ENCODE results near the gene SPTBN2. TPM values are rescaled to one million over a fixed set of nuclear protein-coding genes. Genes with fewer than 3 reads are reported as not detected.

SPTBN2 gene
- total and polyA plus RNA-seq, 2 donors (not counting 3 experiments of a cell fraction or from before 2014, with no cell fraction given) = 3.8 to 19.8 TPM

DNA sequence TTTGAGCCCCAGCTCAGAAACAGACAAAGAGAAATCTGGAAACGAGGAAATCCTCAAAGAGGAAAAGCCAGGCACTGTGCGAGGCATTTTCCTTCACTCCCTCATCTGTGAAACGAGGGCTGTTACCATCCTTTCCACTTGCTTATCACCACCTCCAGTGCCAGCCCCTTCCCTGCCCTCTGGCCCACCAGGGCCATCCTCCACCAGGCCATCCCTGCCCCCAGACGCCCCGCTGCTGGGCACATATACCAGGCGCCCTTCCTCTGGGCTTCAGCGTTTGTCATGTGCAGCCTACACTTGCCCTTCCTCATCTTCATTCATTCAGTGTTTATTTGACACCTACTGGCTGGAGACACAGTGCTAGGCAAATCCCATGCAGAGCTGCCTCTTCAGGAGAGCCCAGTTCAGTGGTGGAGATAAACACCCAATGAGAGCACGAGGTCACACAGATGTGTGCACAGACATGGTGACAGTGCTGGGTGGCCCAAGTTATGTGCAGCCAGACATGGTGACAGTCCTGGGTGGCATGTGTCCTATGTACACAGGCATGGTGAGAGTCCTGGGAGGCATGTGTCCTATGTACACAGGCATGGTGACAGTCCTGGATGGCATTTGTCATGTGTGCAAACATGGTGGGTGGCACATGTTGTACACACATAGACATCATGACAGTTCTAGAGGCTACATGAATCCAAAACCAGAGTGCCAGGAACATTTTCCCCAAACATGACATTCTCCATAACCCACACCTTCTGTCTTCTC is 9.7 kb downstream of the SPTBN2 start:
- Histone ChIP-seq H3K27me3 (ENCODE audit: control insufficient read depth in 2 of 2, insufficient read depth in 2 of 2, low read length in 2 of 2) (no peaks in the 10 kb centered on the region), H3K9me1 (replicated peaks; ENCODE audit: control insufficient read depth, extremely low read depth, insufficient read depth, low read length) (no peaks in the 10 kb centered on the region), H2AFZ (ENCODE audit: low read depth, low read length) (no peak overlapping the region), H3K27ac (ENCODE audit: insufficient read depth, low read depth, low read length) (no peak overlapping the region), H3K9me3 (replicated peaks; ENCODE audit: control insufficient read depth, insufficient read depth, low read length) (no peaks in the 10 kb centered on the region), H3K4me3 (replicated peaks in 1 of 3; ENCODE audit: insufficient read depth in 1 of 3, low read depth in 1 of 3, low read length in 3 of 3) (no peak overlapping the region), H3K4me2 (ENCODE audit: insufficient read depth, low read length) (no peak overlapping the region), H3K4me1 (ENCODE audit: control insufficient read depth, extremely low read depth, insufficient read depth, low read length) (no peaks in the 10 kb centered on the region), H4K20me1 (replicated peaks; ENCODE audit: control insufficient read depth, extremely low read depth, insufficient read depth, low read length) (no peaks in the 10 kb centered on the region), H3K9ac (replicated peaks; ENCODE audit: extremely low read depth, insufficient read depth, low read length) (no peak overlapping the region), H3K79me2 (ENCODE audit: control insufficient read depth, insufficient read depth, low read length) (no peaks in the 10 kb centered on the region), H3K36me3 (ENCODE audit: control insufficient read depth in 2 of 2, extremely low read depth in 1 of 2, insufficient read depth in 2 of 2, low read length in 2 of 2) (no peaks in the 10 kb centered on the region)
- intact Hi-C loops (cut with micrococcal nuclease) = no loop called here
- TF ChIP-seq POLR2A (IDR thresholded peaks at IDR 0.05; ENCODE audit: low read depth, low read length) = no peak
- TF ChIP-seq FOS (IDR thresholded peaks at IDR 0.05; ENCODE audit: borderline replicate concordance, insufficient read depth, low read length) = no peak
- no peak for TF ChIP-seq GATA2 (IDR thresholded peaks at IDR 0.05; ENCODE audit: insufficient read depth, insufficient read length, low read depth, low read length)
- TF ChIP-seq, protein P1, sequence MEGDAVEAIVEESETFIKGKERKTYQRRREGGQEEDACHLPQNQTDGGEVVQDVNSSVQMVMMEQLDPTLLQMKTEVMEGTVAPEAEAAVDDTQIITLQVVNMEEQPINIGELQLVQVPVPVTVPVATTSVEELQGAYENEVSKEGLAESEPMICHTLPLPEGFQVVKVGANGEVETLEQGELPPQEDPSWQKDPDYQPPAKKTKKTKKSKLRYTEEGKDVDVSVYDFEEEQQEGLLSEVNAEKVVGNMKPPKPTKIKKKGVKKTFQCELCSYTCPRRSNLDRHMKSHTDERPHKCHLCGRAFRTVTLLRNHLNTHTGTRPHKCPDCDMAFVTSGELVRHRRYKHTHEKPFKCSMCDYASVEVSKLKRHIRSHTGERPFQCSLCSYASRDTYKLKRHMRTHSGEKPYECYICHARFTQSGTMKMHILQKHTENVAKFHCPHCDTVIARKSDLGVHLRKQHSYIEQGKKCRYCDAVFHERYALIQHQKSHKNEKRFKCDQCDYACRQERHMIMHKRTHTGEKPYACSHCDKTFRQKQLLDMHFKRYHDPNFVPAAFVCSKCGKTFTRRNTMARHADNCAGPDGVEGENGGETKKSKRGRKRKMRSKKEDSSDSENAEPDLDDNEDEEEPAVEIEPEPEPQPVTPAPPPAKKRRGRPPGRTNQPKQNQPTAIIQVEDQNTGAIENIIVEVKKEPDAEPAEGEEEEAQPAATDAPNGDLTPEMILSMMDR (IDR thresholded peaks at IDR 0.05; ENCODE audit: extremely low read depth in 1 of 2, insufficient read depth in 1 of 2, low read depth in 1 of 2, low read length in 2 of 2) = no peak
- TF ChIP-seq JUN (IDR thresholded peaks at IDR 0.05; ENCODE audit: borderline replicate concordance, insufficient read depth, insufficient read length, low read depth) = no peak
- TF ChIP-seq, protein P2, sequence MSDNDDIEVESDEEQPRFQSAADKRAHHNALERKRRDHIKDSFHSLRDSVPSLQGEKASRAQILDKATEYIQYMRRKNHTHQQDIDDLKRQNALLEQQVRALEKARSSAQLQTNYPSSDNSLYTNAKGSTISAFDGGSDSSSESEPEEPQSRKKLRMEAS (IDR thresholded peaks at IDR 0.05; ENCODE audit: insufficient read depth, insufficient read length) = no peak
- no peak for TF ChIP-seq POLR2AphosphoS5 (IDR thresholded peaks at IDR 0.05; ENCODE audit: insufficient read depth, low read depth, low read length)
- TF ChIP-seq MYC (IDR thresholded peaks at IDR 0.05; ENCODE audit: low read depth, low read length) = no peak
- TF ChIP-seq EZH2 (IDR thresholded peaks at IDR 0.05; ENCODE audit: borderline replicate concordance, low read depth, low read length, severe bottlenecking) = no peak
- no peak for FAIRE-seq
- dilution Hi-C loops (cut with MboI; ENCODE audit: extremely low pct_ligation_motif_present, low sequenced_read_pairs) = no loop called here
- DNase-seq (ENCODE audit: low read depth, low spot score) = no peak
- ChIA-PET CTCF (interaction anchor here (0.8 kb wide), 1 partner anchor 8 kb away, joined by 3 read pairs; no protein-coding TSS in a partner anchor), POLR2A (no interaction called here)
- no TSS peak for BruUV-seq (replicated peaks)

All from endothelial cell of umbilical vein (primary cell).